ENCODE results near the gene MMP15. TPM values are rescaled to one million over a fixed set of nuclear protein-coding genes. Genes with fewer than 3 reads are reported as not detected.

The MMP15 gene
- total and polyA plus RNA-seq, 9 donors, result 0.86 to 6.7 (median 2.6) TPM

GRCh38 chr16:58032710-58033293 lies 7.2 kb downstream of the MMP15 start:
- intact Hi-C loops (cut with DNase I), result no loop called here
- Histone ChIP-seq H3K9me3 (no peaks in the 10 kb centered on the region), H3K4me3 (no peak overlapping the region), H3K27ac (no peak overlapping the region), H3K27me3 (no peaks in the 10 kb centered on the region), H3K4me1 (ENCODE audit: insufficient read depth) (no peaks in the 10 kb centered on the region), H3K36me3 (no peaks in the 10 kb centered on the region)
- TF ChIP-seq EP300 (IDR thresholded peaks at IDR 0.05), result no peak
- TF ChIP-seq POLR2A (IDR thresholded peaks at IDR 0.05), result no peak
- no peak for TF ChIP-seq CTCF (IDR thresholded peaks at IDR 0.05)
- 8 to 16% (median 11%) methylated on average over 12 to 15 of the region's 15 CpGs for WGBS, 3 donors
- peak in 1 of 5 donors; percentile 50 for DNase-seq

DNA sequence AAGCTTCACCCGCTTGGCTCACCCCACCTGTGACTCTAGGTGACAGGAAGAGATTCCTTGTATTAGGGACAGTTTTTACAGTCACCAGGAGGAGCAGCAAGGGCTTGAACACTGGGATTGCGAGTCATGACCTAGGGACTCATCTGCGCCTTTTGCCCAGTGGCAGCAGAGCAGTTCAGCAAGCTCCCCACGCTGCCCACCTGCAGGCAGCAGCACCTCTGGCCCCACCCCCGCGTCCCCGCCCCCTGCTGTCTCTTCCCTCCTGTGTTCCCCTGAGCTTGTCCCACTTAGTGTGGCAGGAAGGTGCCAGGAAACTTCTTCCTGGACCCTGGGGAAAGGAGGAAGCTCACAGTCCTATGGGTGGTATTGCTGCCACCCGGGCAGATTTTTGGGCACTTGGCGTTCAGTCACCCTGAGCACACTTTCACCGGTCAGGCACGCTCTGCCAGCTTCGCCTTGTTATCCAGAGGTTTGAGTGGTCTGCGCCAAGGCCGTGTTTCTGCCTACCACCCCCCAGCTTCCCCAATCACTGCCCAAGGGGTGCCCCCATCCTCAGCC lies 8.7 kb downstream of the MMP15 start:
- H3K27me3 ChIP-seq, result no peaks in the 10 kb centered on the region
- intact Hi-C loops (cut with DNase I), result no loop called here
- 86 to 92% (median 90%) methylated on average over 14 of the region's 14 CpGs for WGBS, 3 donors
- DNase-seq, result no peak
- no peak overlapping the region for H3K4me3 ChIP-seq
- no peak overlapping the region for H3K27ac ChIP-seq
- no peaks in the 10 kb centered on the region for H3K4me1 ChIP-seq (ENCODE audit: insufficient read depth)
- TF ChIP-seq POLR2A (IDR thresholded peaks at IDR 0.05) (no peak), CTCF (IDR thresholded peaks at IDR 0.05) (no peak), EP300 (IDR thresholded peaks at IDR 0.05) (no peak)
- H3K36me3 ChIP-seq, result no peaks in the 10 kb centered on the region
- H3K9me3 ChIP-seq, result no peaks in the 10 kb centered on the region

DNA sequence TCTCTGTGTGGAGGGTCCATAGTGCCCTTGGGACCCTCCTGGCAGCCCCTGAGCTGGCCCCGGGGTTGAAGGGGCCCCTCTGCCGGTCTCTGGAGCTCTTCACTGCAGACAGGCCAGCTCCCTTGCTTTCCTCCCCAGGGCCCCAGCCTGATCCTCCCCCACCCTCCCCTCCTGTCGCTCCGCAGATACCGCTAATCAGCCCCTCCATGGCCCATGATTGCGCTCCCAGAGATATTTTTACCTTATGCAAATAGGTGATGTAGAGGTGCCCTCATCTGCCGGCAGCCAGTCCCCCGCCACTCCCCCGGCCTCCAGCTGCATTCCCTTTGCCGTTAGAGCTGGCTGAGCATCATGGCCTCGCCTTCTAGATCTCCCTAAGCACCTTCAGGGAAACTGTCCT lies 9.2 kb downstream of the MMP15 start:
- WGBS, 3 donors, result 71 to 76% (median 71%) methylated on average over 11 of the region's 11 CpGs
- Histone ChIP-seq H3K4me3 (no peak overlapping the region), H3K36me3 (no peaks in the 10 kb centered on the region), H3K27ac (no peak overlapping the region), H3K27me3 (no peaks in the 10 kb centered on the region), H3K9me3 (no peaks in the 10 kb centered on the region), H3K4me1 (ENCODE audit: insufficient read depth) (no peaks in the 10 kb centered on the region)
- no peak for DNase-seq
- TF ChIP-seq POLR2A (IDR thresholded peaks at IDR 0.05) (no peak), CTCF (IDR thresholded peaks at IDR 0.05) (no peak), EP300 (IDR thresholded peaks at IDR 0.05) (no peak)
- intact Hi-C loops (cut with DNase I), result no loop called here

- no peaks in the 10 kb centered on the region for H3K36me3 ChIP-seq
- DNase-seq, result no peak
- H3K27me3 ChIP-seq, result no peaks in the 10 kb centered on the region
- H3K27ac ChIP-seq, result no peak overlapping the region
- no peaks in the 10 kb centered on the region for H3K4me1 ChIP-seq (ENCODE audit: insufficient read depth)
- H3K9me3 ChIP-seq, result no peaks in the 10 kb centered on the region
- TF ChIP-seq POLR2A (IDR thresholded peaks at IDR 0.05) (no peak), CTCF (IDR thresholded peaks at IDR 0.05) (no peak), EP300 (IDR thresholded peaks at IDR 0.05) (no peak)
- 81 to 89% (median 82%) methylated on average over 14 of the region's 14 CpGs for WGBS, 3 donors
- intact Hi-C loops (cut with DNase I), result no loop called here
- no peak overlapping the region for H3K4me3 ChIP-seq
These were observed 10.0 kb downstream of the MMP15 start for GRCh38 chr16:58035356-58036170.
